ENCODE data around the gene AVP. TPM values are rescaled to one million over a fixed set of nuclear protein-coding genes. Genes with fewer than 3 reads are reported as not detected.

The AVP gene
- total and polyA plus RNA-seq, 2 of the 13 experiments (the other 11 are each of a cell fraction or from before 2014, with no cell fraction given) = 0.12 TPM; not detected in 1

DNA sequence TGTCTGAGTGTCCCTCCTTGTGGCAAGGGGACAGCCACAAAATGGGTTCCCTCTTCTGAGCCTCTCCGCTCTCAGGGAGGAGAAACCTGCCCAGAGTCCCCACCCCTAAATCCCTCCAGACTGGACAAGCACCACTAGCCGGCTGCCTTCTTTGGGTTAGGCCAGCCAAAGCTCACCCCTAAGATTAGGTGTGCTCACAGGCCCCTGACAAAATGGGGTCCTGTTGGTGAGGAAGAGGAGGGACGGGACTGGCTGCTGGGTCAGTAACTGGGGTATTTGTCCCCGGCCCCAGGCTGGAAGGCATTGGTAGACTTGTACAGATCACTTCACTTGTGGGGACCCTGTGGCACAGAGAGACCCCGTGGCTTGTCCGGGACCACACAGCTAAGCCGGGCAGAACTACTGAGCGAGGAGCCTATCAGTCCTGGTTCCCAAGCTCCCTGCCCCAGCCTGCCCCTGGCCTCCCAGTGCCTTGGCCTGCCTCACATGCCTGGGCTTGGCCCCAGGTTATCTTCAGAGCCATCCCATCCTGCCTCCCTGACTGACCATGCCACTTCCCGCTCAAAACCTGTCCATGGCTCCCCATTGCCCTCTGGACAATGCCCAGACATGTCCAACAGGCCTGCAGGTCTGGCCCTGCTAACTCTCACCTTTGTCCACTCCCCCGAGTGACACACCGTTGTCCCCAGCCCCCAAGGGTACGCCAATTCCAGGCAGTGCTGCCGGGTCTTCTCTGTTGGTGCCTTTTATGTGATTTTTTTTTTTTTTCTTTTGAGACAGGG is 10.5 kb upstream of the AVP start (continued):
- TF ChIP-seq, protein P1, sequence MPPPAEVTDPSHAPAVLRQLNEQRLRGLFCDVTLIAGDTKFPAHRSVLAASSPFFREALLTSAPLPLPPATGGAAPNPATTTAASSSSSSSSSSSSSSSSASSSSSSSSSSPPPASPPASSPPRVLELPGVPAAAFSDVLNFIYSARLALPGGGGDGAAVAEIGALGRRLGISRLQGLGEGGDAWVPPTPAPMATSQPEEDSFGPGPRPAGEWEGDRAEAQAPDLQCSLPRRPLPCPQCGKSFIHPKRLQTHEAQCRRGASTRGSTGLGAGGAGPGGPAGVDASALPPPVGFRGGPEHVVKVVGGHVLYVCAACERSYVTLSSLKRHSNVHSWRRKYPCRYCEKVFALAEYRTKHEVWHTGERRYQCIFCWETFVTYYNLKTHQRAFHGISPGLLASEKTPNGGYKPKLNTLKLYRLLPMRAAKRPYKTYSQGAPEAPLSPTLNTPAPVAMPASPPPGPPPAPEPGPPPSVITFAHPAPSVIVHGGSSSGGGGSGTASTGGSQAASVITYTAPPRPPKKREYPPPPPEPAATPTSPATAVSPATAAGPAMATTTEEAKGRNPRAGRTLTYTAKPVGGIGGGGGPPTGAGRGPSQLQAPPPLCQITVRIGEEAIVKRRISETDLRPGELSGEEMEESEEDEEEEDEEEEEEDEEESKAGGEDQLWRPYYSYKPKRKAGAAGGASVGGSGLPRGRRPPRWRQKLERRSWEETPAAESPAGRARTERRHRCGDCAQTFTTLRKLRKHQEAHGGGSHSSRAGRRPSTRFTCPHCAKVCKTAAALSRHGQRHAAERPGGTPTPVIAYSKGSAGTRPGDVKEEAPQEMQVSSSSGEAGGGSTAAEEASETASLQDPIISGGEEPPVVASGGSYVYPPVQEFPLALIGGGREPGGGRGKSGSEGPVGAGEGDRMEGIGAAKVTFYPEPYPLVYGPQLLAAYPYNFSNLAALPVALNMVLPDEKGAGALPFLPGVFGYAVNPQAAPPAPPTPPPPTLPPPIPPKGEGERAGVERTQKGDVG (CRISPR knock-in tag; IDR thresholded peaks at IDR 0.05; ENCODE audit: borderline replicate concordance) = no peak
- TF ChIP-seq BHLHE40 (IDR thresholded peaks at IDR 0.05; ENCODE audit: low read length) (no peak), HDAC6 (IDR thresholded peaks at IDR 0.05; ENCODE audit: low read depth, low read length) (no peak), CENPX (CRISPR knock-in tag; IDR thresholded peaks at IDR 0.05) (no peak), SNAI1 (CRISPR knock-in tag; IDR thresholded peaks at IDR 0.05; ENCODE audit: borderline replicate concordance) (no peak), ZNF629 (CRISPR knock-in tag; conservative IDR thresholded peaks at IDR 0.05) (no peak), ZNF337 (CRISPR knock-in tag; IDR thresholded peaks at IDR 0.05; ENCODE audit: borderline replicate concordance, low read depth) (no peak), ZNF10 (CRISPR knock-in tag; IDR thresholded peaks at IDR 0.05; ENCODE audit: borderline replicate concordance, low read depth) (no peak), JUNB (CRISPR knock-in tag; IDR thresholded peaks at IDR 0.05; ENCODE audit: borderline replicate concordance) (no peak), GLI4 (CRISPR knock-in tag; IDR thresholded peaks at IDR 0.05; ENCODE audit: borderline replicate concordance) (no peak), SMAD1 (CRISPR knock-in tag; IDR thresholded peaks at IDR 0.05; ENCODE audit: borderline replicate concordance, low read depth) (peak; percentile 14; the same call in 1 of the 2 replicates), RFX5 (IDR thresholded peaks at IDR 0.05; ENCODE audit: low read depth, low read length) (no peak), ZNF343 (CRISPR knock-in tag; IDR thresholded peaks at IDR 0.05) (no peak), ZNF33B (CRISPR knock-in tag; IDR thresholded peaks at IDR 0.05) (0 out of 2 replicates have a peak, but pooled peaks have one; percentile 39), FOXO1 (CRISPR knock-in tag; IDR thresholded peaks at IDR 0.05) (no peak), MED13 (CRISPR knock-in tag; IDR thresholded peaks at IDR 0.05) (no peak), CENPT (CRISPR knock-in tag; IDR thresholded peaks at IDR 0.05; ENCODE audit: low read depth) (no peak), ZNF615 (CRISPR knock-in tag; IDR thresholded peaks at IDR 0.05; ENCODE audit: borderline replicate concordance) (no peak), MLLT10 (CRISPR knock-in tag; IDR thresholded peaks at IDR 0.05) (no peak)
- TF ChIP-seq, protein P2, sequence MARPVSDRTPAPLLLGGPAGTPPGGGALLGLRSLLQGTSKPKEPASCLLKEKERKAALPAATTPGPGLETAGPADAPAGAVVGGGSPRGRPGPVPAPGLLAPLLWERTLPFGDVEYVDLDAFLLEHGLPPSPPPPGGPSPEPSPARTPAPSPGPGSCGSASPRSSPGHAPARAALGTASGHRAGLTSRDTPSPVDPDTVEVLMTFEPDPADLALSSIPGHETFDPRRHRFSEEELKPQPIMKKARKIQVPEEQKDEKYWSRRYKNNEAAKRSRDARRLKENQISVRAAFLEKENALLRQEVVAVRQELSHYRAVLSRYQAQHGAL (CRISPR knock-in tag; IDR thresholded peaks at IDR 0.05; ENCODE audit: not compliant biosample characterization) = no peak
- TF ChIP-seq, protein P3, sequence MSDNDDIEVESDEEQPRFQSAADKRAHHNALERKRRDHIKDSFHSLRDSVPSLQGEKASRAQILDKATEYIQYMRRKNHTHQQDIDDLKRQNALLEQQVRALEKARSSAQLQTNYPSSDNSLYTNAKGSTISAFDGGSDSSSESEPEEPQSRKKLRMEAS (IDR thresholded peaks at IDR 0.05) = peak; percentile 27; the same call in 1 of the 2 replicates
- TF ChIP-seq, protein P4, sequence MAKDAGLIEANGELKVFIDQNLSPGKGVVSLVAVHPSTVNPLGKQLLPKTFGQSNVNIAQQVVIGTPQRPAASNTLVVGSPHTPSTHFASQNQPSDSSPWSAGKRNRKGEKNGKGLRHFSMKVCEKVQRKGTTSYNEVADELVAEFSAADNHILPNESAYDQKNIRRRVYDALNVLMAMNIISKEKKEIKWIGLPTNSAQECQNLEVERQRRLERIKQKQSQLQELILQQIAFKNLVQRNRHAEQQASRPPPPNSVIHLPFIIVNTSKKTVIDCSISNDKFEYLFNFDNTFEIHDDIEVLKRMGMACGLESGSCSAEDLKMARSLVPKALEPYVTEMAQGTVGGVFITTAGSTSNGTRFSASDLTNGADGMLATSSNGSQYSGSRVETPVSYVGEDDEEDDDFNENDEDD (CRISPR knock-in tag; IDR thresholded peaks at IDR 0.05; ENCODE audit: borderline replicate concordance) = 0 out of 2 replicates have a peak, but pooled peaks have one; percentile 26
- TF ChIP-seq, protein P5, sequence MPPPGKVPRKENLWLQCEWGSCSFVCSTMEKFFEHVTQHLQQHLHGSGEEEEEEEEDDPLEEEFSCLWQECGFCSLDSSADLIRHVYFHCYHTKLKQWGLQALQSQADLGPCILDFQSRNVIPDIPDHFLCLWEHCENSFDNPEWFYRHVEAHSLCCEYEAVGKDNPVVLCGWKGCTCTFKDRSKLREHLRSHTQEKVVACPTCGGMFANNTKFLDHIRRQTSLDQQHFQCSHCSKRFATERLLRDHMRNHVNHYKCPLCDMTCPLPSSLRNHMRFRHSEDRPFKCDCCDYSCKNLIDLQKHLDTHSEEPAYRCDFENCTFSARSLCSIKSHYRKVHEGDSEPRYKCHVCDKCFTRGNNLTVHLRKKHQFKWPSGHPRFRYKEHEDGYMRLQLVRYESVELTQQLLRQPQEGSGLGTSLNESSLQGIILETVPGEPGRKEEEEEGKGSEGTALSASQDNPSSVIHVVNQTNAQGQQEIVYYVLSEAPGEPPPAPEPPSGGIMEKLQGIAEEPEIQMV (CRISPR knock-in tag; IDR thresholded peaks at IDR 0.05; ENCODE audit: low read depth) = no peak

Measured in HepG2 (cell line).